ENCODE measurements around the gene PCDHGA1. TPM values are rescaled to one million over a fixed set of nuclear protein-coding genes. Genes with fewer than 3 reads are reported as not detected.

PCDHGA1 gene
- polyA plus RNA-seq, 3 donors, result not detected

DNA sequence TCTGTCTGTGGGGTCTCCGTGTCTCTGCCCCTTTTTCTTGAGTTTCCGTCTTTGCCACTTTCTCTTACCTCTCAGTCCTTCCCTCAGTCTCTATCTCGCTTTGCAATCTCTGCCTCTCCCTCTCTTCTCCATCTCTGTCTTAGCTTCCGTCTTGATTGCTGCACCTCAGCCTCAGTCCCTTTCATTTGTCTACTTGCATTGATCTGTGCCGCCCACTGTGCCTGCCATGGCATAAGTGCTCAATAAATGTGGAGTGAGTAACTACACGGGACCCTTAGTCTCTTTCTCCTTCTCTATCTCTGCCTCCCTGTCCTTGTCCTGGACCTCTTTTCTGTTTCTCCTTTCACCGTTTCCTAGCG lies 165.1 kb downstream of the PCDHGA1 start:
- peaks cover 13 to 15% of the 10 kb centered on the region in 2 donors for H3K4me1 ChIP-seq (ENCODE audit: control insufficient read depth in 1 of 2, insufficient read depth in 2 of 2, low read length in 2 of 2)
- Mint-ChIP-seq H3K4me1 (peaks cover 14% of the 10 kb centered on the region), H3K4me3 (peak overlapping the region in 1 of 2 donors; percentile 69), H3K36me3 (no peaks in the 10 kb centered on the region), H3K27ac (no peak overlapping the region), H3K9me3 (peaks cover 0 to 21% (median 7%) of the 10 kb centered on the region in 7 donors), H3K27me3 (ENCODE audit: low read depth in 3 of 3) (peaks cover 64 to 79% (median 64%) of the 10 kb centered on the region in 3 donors)
- no peak for DNase-seq
- no peak overlapping the region for H3K27ac ChIP-seq (ENCODE audit: low read depth in 1 of 2, low read length in 2 of 2)
- H3K27me3 ChIP-seq (ENCODE audit: control insufficient read depth in 2 of 2, insufficient read depth in 2 of 2, low read length in 2 of 2), result peaks cover 34 to 65% of the 10 kb centered on the region in 2 donors
- no peak overlapping the region for H2AFZ ChIP-seq (ENCODE audit: insufficient read depth, low read depth, low read length, poor library complexity, severe bottlenecking)
- no peak overlapping the region for H3K9ac ChIP-seq (ENCODE audit: insufficient read depth, low read length, poor library complexity, severe bottlenecking)
- H3K36me3 ChIP-seq (replicated peaks in 1 of 2; ENCODE audit: control insufficient read depth in 1 of 2, insufficient read depth in 2 of 2, low read length in 2 of 2), result no peaks in the 10 kb centered on the region
- no peaks in the 10 kb centered on the region for H4K20me1 ChIP-seq (ENCODE audit: insufficient read depth, low read length)
- TF ChIP-seq, protein P1, sequence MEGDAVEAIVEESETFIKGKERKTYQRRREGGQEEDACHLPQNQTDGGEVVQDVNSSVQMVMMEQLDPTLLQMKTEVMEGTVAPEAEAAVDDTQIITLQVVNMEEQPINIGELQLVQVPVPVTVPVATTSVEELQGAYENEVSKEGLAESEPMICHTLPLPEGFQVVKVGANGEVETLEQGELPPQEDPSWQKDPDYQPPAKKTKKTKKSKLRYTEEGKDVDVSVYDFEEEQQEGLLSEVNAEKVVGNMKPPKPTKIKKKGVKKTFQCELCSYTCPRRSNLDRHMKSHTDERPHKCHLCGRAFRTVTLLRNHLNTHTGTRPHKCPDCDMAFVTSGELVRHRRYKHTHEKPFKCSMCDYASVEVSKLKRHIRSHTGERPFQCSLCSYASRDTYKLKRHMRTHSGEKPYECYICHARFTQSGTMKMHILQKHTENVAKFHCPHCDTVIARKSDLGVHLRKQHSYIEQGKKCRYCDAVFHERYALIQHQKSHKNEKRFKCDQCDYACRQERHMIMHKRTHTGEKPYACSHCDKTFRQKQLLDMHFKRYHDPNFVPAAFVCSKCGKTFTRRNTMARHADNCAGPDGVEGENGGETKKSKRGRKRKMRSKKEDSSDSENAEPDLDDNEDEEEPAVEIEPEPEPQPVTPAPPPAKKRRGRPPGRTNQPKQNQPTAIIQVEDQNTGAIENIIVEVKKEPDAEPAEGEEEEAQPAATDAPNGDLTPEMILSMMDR (IDR thresholded peaks at IDR 0.05), result no peak
- no peaks in the 10 kb centered on the region for H3K79me2 ChIP-seq (ENCODE audit: insufficient read depth, low read length)
- intact Hi-C loops (cut with micrococcal nuclease), result no loop called here
- H3K9me3 ChIP-seq (replicated peaks in 1 of 2; ENCODE audit: control insufficient read depth in 1 of 2, insufficient read depth in 1 of 2, low read length in 2 of 2), result peaks cover 3 to 28% of the 10 kb centered on the region in 2 donors
- H3K4me3 ChIP-seq (replicated peaks in 1 of 3; ENCODE audit: low read depth in 2 of 3, low read length in 3 of 3), result no peak overlapping the region
- 93% methylated on average over 5 of the region's 8 CpGs for WGBS (ENCODE audit: insufficient coverage)
- H3K4me2 ChIP-seq (replicated peaks; ENCODE audit: extremely low read depth, low read length, poor library complexity, severe bottlenecking), result no peak overlapping the region

DNA sequence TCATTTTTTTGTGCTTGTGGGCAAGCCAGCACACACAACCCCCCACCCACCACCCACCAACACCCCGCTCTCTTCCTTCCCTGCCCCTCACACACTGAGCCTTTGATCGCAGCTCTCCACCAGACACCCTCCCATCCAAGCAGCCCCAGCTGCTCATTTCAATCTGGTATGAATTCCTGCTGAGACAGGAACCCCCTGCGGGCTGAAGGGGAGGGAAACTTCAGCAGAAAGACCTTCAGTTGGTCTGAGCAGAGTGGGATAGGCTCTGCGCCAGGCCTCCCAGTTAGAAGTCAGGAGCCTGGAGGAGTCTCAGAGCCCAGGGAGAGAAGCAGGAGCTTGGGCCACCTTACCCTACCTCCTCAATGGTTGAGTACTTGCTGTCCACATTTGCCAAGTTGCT lies 165.7 kb downstream of the PCDHGA1 start:
- no peaks in the 10 kb centered on the region for H4K20me1 ChIP-seq (ENCODE audit: insufficient read depth, low read length)
- no peaks in the 10 kb centered on the region for H3K79me2 ChIP-seq (ENCODE audit: insufficient read depth, low read length)
- peaks cover 58 to 74% (median 58%) of the 10 kb centered on the region in 3 donors for H3K27me3 Mint-ChIP-seq (ENCODE audit: low read depth in 3 of 3)
- H3K4me1 ChIP-seq (ENCODE audit: control insufficient read depth in 1 of 2, insufficient read depth in 2 of 2, low read length in 2 of 2), result peaks cover 13 to 15% of the 10 kb centered on the region in 2 donors
- intact Hi-C loops (cut with micrococcal nuclease), result no loop called here
- peaks cover 14% of the 10 kb centered on the region for H3K4me1 Mint-ChIP-seq
- peaks cover 0 to 17% (median 5%) of the 10 kb centered on the region in 7 donors for H3K9me3 Mint-ChIP-seq
- peak overlapping the region in 1 of 2 donors; percentile 1 for H3K4me3 Mint-ChIP-seq
- peaks cover 3 to 22% of the 10 kb centered on the region in 2 donors for H3K9me3 ChIP-seq (replicated peaks in 1 of 2; ENCODE audit: control insufficient read depth in 1 of 2, insufficient read depth in 1 of 2, low read length in 2 of 2)
- no peaks in the 10 kb centered on the region for H3K36me3 Mint-ChIP-seq
- TF ChIP-seq, protein P1 (IDR thresholded peaks at IDR 0.05), result no peak
- no peak overlapping the region for H3K4me2 ChIP-seq (replicated peaks; ENCODE audit: extremely low read depth, low read length, poor library complexity, severe bottlenecking)
- no peak overlapping the region for H2AFZ ChIP-seq (ENCODE audit: insufficient read depth, low read depth, low read length, poor library complexity, severe bottlenecking)
- DNase-seq, result no peak
- H3K9ac ChIP-seq (ENCODE audit: insufficient read depth, low read length, poor library complexity, severe bottlenecking), result no peak overlapping the region
- no peak overlapping the region for H3K4me3 ChIP-seq (replicated peaks in 1 of 3; ENCODE audit: low read depth in 2 of 3, low read length in 3 of 3)
- H3K27me3 ChIP-seq (ENCODE audit: control insufficient read depth in 2 of 2, insufficient read depth in 2 of 2, low read length in 2 of 2), result peaks cover 27 to 59% of the 10 kb centered on the region in 2 donors
- H3K36me3 ChIP-seq (replicated peaks in 1 of 2; ENCODE audit: control insufficient read depth in 1 of 2, insufficient read depth in 2 of 2, low read length in 2 of 2), result no peaks in the 10 kb centered on the region
- H3K27ac ChIP-seq (ENCODE audit: low read depth in 1 of 2, low read length in 2 of 2), result no peak overlapping the region
- WGBS (ENCODE audit: insufficient coverage), result no CpG with 5 or more reads among the region's 4 CpGs
- peak overlapping the region in 1 of 7 donors; percentile 27 for H3K27ac Mint-ChIP-seq

Data from CD14-positive monocyte (primary cell).